Stimulated activated CD8-positive, alpha-beta memory T cell treated with anti-CD3 and anti-CD28 coated beads, Interleukin-7, amount 100 ng/mL, for 48 hours (primary cell): Measurements from ENCODE around the gene PDE3B.
"Not testable (repeated sequence)": the region's sequence is repeated elsewhere in the genome, so short reads cannot be mapped to it uniquely, and the experiment has no call there.

Source experiments
- DNase-seq, 2 donors: peaks; one replicate each; pipeline ENCODE4 v3.0.0-alpha.2; 2020; ENCODE audit warnings: low read depth in 1 of 2; ENCODE audit errors: extremely low read depth in 1 of 2

Gene PDE3B

DNA sequence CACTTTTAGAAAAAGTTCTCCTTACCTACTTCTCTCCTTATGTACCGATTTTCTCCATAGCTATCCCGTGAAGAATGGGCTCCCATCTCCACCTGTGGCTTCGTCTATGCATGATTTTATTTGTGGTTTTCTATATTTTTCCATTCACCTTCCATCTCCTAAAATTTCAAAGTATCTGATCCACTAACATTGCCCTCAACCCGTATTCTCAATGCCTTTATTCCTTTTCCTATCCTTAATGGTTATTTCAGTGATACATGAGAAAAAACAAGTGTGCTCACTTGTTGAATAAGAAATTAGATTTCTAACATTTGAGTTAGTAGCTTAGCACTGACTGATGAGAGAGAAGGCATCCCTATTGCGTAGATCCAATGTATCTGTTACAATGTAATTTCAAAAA lies 231.6 kb downstream of the PDE3B start:
- DNase-seq, result no peak

DNA sequence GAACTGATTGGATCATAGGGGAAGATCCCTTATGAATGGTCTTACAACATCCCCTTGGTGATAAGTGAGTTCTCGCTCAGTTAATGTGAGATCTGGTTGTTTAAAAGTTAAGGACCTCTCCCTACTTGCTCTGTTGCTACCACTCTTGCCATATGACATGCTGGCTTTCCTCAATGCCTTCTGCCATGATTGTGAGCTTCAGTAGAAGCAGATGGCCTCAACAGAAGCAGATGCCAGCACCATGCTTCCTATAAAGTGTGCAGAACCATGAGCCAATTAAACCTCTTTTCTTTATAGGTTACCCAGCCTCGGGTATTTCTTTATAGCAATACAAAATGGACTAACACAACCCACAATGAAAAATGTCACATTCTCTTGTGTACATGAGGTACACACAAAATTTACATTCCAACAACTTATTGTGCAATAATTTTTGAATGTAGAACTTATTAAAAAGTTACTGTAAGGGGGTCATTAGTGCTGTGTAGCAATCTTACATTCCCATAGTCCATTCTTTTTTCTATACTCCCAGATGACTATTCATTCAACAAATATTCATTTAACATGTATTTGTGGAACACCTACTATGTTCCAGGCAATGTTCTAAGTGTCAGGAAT lies 238.1 kb downstream of the PDE3B start:
- DNase-seq, result no peak

DNA sequence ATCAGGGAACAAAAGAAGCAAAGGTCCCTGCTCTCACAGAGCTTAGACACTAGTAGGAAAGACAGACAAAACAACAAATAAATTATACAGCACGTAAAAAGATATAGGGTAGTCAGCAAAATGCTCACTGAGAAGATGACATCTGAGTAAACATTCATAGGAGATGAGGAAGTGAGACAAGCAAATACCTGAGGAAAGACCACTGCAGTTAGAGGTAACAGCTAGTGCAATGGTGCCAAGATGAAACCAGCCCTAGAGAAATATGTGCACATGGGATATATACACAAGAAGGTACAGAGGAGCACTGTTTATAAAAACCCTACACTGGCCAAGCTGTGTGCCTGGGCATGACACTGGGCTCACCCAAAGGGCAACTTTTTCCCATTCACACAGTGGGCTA lies 238.6 kb downstream of the PDE3B start:
- no peak for DNase-seq

DNA sequence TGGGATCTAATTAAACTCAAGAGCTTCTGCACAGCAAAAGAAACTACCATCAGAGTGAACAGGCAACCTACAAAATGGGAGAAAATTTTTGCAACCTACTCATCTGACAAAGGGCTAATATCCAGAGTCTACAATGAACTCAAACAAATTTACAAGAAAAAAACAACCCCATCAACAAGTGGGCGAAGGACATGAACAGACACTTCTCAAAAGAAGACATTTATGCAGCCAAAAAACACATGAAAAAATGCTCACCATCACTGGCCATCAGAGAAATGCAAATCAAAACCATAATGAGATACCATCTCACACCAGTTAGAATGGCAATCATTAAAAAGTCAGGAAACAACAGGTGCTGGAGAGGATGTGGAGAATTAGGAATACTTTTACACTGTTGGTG lies 240.1 kb downstream of the PDE3B start:
- DNase-seq, result not testable (repeated sequence)

DNA sequence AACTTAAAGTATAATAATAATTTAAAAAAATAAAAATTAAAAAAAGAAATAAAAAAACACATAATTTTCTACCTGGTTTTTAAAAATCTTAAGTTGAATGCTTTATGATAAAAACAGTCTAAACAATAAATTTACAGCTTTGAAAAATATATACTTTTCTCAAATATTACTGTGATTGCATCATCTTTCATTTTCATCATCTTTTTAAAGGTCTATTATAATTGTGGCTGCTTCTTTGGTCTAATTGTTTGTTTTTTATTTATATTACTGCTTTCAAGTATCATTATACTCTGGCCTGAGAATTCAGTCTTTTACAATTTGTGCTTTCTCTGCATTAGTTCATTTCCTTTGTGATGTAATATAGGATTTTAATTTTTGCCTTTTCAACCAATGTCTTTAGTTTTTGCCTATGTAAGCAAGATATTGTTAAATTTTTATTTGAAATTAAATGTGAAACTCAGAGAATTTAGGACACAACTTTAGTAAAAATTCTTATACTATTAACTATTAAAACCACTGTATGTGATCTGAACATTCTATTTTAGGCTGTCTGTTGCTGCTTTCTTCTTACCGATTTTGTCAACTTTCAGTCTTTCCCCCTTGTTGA lies 241.2 kb downstream of the PDE3B start:
- DNase-seq, result no peak

DNA sequence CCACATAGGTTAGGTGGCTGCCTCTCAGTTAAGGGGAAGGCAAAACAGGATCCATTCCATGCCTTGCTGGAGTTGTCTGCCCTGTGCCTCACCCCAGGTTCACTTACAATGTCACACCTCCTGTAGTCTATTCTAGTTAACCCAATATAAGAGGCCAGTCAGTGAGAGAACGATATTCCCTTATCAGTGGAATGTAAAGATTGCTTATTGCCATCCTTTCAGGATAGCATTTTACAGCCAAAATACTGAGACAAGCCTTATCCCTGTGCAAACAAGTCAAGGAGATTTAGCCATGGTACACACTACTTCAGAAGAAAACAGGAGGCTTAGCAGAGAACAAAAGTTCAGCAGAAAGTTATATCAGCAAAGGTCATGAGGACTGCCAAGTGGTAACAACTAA lies 242.9 kb downstream of the PDE3B start:
- no peak for DNase-seq

DNA sequence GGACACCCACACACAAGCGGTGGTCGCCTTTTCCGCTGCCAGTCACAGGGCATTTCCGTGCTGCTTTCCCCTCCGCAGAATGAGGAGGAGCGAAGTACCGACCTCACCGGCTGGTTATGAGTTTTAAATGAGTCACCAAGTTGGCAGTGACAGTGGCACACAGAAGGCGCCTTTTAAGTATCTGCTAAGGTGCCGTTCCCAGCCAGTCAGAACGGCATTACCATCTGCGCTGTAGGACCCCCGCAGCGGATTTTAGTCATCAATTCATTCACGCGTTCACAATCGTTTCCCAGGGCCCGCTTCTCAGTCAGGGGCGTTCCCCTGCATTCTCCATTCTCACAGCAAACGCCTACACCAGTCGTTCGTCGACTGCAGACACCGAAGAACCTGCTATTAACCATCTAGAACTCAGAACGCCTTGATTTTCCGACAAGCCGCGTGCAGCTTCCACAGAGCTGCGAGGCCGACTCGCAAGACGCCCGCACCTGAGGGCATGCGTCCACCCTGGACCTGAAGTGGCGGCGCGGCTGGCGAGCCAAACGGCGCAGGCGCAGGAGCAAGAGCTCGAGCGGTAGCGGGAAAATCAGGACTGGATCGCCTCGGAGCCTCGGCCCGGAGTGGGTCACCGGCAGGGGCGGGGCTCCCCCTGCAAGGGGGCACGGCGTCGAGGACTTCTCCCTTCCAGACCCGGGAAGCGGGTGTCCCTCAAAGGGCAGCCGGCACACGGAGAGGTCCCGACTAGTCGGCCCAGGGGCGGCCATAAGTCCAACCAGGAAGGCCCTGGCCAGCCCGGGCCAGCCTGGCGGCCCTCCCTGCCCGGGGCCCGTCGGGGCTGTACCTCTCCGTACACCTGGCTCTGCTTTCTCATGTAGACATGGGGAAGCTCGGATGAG lies 247.8 kb downstream of the PDE3B start:
- DNase-seq, result peak; percentile 80 to 90

DNA sequence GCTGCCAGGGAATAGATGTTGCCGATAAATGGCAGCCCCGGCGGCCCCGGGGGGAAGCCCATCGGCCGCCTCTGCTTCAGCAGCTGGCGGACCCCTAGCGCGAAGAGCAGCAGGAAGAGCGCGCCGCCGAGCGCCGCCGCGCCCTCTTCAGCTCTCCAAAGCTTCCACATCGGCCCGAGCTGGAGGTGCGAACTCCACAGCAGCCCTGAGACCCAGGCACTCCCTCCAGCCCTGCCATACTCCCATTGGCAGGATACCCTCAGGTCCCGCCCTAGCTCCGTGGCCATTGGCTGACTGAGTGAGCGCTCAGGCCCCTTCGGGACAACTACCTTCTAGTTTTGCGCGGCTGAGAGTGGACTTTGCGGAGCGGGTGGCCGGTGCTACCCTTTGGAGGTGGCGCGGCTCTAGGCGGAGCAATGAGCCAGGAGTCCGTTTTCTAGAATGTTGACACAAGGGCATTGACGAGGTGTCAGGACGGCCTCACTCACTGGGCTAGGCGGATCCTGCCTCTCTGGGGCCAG lies 248.5 kb downstream of the PDE3B start, which contains the start of gene CYP2R1:
TSS of gene CYP2R1 (minus strand) at position 196 of the 521 bp plus-strand sequence. CDS start at position 170, 26 bp downstream.
- DNase-seq, result peak; percentile 71 to 92

DNA sequence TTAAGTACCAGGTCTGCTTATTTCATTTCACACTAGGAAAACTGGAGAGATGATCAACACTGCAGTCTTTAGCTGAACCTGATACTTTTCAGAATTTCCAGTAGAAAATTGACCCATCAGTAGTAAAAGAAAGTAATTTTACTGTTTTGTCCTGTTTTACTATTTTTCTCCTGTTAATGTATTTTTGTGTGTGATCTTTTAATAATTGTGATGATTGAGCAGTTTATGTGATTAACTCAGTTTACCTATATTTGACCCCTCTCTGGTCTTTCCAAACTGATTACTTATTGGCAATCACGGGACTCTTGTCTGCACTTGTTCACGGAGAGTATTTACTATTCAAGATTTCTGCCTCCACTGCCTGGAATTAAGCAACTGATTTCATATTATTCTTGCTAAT lies 249.0 kb downstream of the PDE3B start:
- DNase-seq, result no peak

DNA sequence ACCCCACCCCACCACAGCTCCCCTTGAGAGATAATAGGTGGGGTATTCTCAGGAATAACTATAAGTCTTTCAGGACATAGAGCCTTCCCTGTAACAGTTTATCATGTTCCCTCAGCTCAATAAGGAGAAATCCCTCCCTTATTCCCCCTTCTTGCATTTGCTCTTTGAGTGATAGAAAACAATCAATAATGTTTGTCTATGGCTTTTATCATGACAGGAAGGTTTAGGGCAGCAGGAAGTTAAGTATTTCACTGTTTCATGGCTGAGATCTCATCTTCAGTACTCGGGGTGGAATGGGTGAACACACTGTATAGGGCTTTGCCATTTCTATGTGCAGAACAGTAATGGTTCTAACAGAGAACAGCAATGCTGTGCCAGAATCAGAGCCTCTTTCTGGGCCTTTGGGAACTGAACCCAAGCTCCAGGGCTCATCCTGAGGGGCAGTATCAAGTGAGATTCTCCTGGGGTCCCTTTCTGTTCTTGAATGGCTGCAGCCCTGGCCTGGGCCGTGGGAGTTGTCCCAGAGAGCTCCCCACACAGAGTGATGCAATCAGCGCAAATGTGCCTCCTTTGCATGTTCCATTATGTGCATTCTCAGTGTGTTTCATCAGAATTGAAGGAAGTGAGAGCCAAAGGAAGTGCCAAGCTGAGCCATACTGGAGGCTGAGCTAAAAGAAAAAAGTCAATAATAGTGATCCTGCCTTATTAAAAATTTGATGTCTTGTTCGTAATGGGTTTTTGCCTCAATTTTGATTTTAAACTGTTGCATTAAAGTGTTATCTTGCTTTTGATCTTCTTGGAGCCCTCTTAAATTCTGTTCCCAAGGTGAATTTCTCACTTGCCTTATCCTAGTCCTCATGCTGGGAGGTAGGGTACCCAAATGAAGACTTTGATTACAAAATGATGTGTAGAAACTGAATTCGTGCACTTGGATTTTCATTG lies 251.3 kb downstream of the PDE3B start:
- DNase-seq, result no peak

DNA sequence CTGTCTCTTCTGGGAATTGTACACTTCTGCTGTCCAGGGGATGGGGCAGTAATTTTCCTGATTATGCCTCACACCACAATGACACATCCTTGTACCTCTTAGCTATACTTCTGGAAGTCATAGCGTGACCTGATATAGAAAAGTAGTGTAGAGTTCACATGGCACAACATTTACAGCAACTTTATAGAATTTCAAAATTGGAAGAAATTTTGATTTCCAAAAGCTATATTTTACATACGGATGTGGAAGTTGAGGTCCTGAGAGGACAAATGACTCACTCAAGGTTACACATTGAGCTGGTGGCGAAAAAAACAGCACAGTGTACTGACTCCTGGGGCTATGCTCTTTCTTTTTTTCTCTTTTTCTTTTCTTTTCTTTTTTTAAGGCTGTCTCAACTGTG lies 254.8 kb downstream of the PDE3B start:
- no peak for DNase-seq

DNA sequence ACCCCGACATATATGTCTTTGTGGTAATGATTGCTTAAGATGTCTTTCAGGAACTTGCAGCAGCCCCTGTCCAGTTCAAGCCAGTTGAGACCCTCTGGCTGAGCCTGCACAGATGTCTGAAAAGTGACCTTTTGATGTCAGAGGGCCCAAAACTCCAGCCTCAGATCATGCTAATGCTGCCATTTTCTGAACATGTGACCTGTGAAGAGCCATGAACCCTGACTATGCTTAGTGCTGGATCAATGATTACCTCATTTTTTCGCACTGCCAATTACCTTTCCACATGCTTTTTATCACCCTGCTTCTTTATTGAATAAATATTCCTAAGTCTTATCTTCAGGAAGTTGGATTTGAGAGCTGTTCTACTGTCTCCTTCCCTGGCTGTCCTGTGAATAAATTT lies 255.3 kb downstream of the PDE3B start:
- DNase-seq, result no peak

DNA sequence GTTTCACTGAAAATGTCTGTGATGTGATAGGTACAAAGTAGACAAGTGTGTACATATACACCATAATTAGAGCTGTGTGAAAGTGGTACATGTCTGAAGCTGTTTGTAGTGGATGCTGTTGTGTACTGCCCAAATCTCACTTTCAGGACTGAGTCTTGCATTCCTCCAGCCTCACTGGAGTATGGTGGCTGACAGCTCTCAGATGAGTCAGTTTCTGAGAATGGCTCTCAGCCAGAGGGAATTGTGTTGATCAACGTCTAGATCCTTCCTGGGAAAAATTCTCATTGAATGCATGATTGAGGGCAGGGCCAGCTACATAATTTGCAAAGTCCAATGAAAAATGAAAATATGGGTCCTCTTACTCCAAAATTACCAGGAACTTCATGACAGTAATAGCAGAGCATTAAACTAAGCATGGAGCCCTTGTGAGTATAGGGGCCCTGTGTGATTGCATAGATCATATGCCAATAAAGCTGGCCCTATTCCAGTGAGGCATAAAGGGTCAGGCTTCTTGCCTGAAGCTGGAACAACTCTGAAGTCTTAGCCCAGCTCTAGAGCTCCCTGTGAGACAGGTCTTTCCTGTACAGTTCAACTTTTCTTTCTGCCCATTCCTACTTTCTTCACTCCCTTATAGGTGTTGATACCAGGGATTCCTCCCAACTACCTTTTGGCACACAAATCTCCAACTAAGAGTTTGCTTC lies 259.2 kb downstream of the PDE3B start:
- DNase-seq, result no peak

DNA sequence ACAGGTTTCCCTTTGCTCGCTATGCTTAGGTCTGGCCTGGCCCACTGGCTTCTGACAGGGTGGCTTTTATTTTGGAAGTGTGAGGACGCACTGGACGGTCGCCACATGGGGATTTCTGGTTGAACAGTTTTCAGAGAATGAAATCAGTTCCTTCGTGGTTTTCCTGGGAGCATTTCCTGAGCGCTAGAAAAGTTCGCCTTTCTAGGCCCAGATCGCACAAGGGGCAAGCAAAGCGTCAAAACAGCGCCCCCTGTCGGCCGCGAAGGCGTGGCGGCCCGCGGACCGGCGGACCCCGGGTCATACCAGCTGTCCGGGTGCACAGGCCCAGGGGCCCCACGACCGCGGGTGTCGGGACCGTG lies 261.1 kb downstream of the PDE3B start:
- DNase-seq, result peak; percentile 67 to 76

DNA sequence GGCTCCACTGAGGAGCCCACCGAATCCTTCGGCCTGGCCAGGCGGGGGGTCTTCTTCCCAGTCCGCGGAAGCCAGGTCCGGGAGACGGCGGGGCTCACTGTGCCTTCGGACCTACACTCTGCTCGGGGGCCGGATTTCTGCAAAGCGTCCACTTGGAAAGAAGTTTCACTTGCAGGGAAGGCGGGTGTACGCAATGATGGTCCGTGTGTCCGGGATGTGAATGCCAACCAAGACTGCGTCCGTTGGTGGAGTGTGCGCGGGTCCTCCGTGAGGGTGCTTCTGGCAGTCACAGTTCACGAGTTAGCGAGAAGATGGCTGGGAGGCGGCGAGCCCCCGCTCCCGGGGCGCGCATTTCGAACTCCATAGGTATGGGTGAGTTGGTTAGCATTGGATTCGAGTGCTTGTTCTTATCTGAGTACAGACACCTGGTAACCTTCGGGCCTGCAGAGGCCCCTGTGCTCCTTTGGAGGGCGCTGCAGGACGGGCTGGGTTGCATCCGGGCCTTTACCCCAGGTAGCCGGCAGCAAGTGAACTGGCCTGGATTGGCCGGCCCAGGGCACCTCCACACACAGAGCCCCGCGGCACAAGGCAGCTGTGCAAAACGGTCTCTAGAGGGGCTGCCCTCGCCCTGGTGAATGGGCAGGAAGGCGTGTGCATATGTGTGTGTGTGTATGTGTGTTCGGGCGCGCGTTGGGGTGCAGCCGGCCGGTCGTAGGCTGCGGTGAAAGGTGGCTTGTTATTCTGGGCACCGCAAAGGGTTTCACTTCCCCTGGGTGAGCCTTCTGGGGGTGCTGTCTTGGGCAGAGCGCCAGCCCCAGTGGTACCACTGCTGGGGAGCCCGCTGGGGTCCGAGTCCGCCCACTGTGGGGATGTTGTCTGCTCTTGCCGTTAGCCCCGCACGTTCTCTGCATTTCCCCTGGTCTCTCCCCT lies 261.8 kb downstream of the PDE3B start:
- peak; percentile 32 to 54 for DNase-seq

DNA sequence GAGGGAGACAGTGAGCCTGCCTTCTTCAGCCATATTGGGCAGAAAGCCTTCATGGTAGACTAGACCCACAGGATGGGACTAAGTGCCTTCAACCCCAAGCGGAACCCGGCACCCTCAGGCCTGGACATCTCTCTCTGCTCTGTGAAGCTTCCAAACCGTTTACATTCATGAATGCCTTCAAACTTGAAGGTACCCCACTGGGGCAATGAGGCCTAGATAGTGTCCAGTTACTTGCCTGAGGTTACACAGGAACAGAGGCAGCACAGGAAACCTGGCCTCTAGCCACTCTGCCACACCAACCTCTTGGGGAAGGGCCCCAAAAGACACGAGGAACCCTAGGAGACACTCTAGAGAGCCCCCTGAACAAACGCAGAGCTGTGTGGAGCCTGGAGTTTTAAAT lies 263.0 kb downstream of the PDE3B start:
- no peak for DNase-seq

DNA sequence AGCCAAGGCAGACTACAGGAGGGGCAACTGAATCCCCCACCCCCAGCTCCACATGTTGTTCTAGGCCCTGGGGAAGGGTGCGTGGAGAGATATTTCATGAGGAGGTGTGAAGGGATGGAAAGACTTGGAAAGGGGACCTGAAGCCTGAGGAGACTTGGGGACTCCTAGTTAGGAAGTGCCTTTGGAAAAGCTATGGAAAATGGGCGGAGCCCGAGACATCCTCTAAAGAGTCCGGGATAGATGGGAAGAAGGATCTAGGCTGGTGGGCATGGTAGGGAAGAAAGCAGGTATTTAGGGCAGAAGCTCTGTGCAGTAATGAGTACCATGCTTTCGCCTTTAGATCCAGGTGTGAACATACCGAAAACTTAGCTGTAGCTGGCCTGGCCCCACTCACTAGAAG lies 263.4 kb downstream of the PDE3B start:
- no peak for DNase-seq

DNA sequence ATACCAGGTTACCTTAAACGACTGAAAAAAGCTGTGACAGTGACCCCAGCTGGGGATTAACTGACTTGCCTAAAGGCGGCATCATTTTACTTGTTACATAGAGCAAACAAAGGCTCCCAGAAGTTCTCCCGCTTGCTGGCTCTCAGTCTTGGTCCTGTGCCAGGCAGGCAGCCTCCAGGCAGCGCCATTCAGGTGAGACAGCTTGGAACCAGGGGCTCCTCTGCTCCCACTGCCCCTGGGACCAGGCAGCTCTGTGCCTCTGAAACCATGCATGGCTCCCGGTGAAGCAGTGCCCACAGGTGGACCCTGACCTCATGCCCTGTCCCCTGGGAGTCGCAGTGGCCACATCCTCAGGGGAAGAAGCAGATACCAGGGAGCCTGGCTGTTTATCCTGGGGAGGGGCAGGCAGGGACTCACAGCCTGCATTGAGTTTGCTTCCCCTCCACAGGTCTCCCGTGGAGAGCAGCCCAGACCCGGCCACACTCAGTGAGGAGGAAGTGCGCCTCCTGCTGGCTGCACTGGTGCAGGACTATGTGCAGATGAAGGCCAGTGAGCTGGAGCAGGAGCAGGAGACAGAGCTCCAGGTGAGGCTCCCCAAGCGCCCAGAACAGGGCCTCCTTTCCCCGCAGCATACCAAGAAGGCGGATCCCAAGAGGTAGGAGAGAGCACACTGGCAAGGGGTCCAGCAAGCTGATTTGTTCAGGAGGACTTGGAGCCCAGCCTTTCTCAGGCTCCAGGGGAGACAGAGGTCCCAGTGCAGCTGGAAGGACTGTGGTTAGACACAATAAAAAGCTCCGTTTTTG lies 264.0 kb downstream of the PDE3B start:
- DNase-seq, result peak; percentile 51 to 72
